HG03025 (cell line): ENCODE results near the gene HTN3.
"Not testable (repeated sequence)": the region's sequence is repeated elsewhere in the genome, so short reads cannot be mapped to it uniquely, and the experiment has no call there.

Source experiments
- ATAC-seq: cut with Tn5 transposase; IDR thresholded peaks from one replicate; pipeline ENCODE4 v1.9.1; 2021; ENCODE audit warnings: mild to moderate bottlenecking, moderate library complexity; ENCODE audit not compliant: unreplicated experiment, low FRiP score

HTN3 gene

GRCh38 chr4:70028159-70028558, at the start of gene HTN3:
HTN3 (plus strand) TSS chr4:70028459; CDS start chr4:70030741, 2,282 bp downstream.
- ATAC-seq, result not testable (repeated sequence)

DNA sequence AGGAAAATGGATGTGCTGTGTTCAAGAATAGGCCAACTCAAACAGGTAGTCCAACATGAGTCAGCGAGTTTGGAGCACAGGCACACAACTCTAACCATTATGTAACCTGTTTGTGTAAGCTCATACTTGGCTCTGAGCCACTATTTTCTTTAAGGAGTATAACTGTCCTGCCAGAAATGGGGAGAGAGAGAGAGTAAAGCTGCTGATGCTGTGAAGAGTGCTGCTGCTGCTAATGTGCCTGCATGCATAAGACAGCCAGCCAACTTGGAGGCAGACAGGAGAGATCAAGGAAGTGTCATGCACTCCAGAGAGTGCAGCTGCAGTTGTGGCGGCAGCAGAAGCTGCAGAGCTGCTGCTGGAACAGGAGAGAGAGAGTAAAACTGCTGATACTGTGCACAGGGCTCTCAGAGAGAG, 44.2 kb upstream of the HTN3 start:
- no peak for ATAC-seq

DNA sequence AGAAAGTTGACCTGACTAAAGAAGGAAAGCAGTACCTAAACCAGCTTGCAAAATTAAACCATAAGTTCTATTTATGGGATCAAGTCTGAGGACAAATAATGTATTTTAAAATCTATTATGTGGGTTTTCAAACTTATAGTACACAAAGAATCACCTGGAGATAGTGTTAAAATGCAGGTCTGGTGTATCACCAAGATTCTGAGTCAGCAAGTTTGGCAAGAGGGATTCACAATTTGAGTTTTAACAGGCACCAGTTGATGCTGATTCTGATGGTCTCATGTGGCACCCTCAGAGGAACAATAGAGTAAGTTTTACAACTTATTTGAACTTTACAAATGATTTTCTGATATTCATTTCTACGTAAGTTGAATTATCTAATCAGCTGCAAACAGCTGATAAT, 41.6 kb upstream of the HTN3 start:
- no peak for ATAC-seq

DNA sequence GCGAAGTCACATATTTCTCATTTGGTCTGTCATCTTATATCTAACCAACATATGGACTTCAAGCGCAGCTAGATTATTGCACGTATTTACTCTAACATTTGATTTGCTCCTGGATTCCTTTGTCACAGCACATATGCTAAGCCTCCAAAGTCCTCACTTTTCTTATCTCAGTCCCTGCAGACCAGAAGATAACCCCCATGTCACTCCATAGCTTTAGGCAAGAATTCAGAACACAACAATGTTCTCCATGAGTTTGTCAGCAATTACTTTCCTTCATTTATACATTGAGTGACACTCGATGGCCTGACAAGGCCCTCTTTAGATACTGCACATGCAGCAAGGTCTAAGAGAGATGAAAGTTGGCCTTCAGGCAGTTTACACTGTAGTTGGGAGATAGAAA, 37.2 kb upstream of the HTN3 start:
- ATAC-seq, result no peak

DNA sequence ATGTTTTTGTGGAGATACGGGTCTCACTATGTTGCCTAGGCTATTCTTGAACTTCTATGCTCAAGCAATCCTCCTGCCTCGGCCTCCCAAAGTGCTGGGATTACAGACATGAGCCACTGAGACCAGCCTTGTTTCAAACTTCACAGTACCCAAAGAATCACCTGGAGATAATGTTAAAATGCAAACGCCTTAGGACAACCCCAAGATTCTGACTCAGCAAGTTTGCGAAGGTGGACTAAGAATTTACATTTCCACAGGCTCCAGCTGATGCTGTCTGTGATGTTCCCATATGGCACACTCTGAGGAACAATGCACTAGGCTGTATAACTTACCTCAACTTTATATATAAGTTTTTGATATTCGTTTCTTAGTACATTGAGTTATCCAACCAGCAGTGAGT, 33.5 kb upstream of the HTN3 start:
- ATAC-seq, result no peak

DNA sequence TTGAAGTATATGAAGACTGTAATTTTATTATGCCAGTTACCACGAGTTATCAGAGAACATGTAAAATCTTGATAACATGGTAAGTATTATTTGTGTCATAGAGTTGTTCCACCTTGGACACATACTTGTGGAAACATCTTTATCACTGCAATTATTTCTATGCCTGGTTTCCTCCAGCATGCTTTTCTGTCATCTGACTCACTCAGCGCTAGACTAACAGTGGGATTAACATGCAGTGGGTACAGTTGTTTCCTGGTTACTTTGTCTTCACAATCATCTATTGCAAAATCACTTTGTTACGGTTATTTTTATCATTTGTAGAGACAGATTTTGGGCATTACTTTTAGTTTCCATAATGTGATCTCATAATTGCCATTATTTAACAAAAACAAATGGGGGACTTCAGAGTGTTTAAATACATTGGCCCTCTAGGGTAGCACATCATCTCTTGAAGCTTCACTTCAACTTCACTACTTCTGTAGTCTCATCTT, 32.7 kb upstream of the HTN3 start, which contains the start of gene STATH:
STATH (plus strand) TSS at position 441 of the 491 bp plus-strand sequence. CDS start 2,472 bp downstream, outside the sequence.
- ATAC-seq, result no peak

- no peak for ATAC-seq
Observed at GRCh38 chr4:69999420-69999819, 28.8 kb upstream of the HTN3 start.

- no peak for ATAC-seq
Observed at GRCh38 chr4:70000711-70001110, 27.5 kb upstream of the HTN3 start.

- no peak for ATAC-seq
Observed at GRCh38 chr4:70002507-70002906, 25.8 kb upstream of the HTN3 start.

DNA sequence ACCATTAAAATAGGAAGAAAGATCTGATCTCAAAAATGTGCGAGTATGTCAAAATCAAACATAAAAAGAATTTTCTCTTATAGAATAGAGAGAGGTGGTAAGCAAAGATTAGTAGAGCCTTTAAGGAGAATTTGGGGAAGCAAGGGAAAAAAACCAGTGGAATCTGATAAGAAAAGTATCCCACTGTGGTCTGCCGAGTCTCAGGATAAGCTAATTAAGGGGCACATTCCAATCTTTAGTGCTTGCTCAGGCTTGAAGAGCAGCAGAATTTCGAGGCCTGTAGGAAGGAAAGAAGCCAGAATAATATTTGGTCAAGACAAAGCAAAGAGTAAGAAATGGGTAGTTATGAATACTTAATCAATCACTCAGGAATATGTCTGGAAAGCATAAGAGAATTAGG, 19.5 kb upstream of the HTN3 start:
- ATAC-seq, result no peak

DNA sequence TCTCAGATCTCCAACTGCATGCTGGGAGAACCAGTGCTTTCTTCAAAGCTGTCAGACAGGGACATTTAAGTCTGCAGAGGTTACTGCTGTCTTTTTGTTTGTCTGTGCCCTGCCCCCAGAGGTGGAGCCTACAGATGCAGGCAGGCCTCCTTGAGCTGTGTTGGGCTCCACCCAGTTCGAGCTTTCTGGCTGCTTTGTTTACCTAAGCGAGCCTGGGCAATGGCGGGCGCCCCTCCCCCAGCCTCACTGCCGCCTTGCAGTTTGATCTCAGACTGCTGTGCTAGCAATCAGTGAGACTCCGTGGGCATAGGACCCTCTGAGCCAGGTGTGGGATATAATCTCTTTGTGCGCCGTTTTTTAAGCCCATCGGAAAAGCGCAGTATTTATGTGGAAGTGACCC, 9.3 kb upstream of the HTN3 start:
- not testable (repeated sequence) for ATAC-seq

- ATAC-seq, result no peak
Observed at GRCh38 chr4:70023218-70023617, 5.0 kb upstream of the HTN3 start.

GRCh38 chr4:70027011-70027410, 1.2 kb upstream of the HTN3 start:
- ATAC-seq, result no peak

DNA sequence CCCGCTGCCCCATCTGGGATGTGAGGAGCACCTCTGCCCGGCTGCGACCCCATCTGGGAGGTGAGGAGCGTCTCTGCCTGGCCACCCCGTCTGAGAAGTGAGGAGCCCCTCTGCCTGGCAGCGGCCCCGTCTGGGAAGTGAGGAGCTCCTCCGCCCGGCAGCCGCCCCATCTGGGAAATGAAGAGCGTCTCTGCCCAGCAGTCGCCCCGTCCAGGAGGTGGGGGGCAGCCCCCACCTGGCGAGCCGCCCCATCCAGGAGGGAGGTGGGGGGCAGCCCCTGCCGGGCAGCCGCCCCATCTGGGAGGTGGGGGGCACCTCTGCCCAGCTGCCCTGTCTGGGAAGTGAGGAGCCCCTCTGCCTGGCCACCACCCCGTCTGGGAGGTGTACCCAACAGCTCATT, 9.3 kb downstream of the HTN3 start:
- not testable (repeated sequence) for ATAC-seq

GRCh38 chr4:70039928-70040327, 11.7 kb downstream of the HTN3 start:
- not testable (repeated sequence) for ATAC-seq

DNA sequence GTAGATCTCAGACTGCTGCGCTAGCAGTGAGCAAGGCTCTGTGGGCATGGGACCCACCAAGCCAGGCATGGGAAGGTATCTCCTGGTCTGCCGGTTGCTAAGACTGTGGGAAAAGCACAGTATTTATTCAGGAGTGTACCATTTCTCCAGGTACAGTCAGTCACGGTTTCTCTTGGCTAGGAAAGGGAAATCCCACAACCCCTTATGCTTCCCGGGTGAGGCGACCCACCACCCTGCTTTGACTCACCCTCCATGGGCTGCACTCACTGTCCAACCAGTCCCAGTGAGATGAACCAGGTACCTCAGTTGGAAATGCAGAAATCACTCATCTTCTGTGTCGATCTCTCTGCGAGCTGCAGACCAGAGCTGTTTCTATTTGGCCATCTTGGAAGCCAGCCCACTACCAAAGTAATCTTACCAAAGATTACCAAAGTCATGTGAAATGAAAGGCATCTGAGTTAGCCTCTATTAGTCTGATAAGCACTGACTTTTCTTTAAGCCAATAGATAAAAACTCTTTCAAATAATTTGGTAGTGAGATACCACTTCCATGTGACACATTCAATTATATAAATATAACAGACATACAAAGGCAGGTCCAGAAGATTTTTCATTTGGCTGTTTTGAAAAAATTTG, 13.5 kb downstream of the HTN3 start:
- no peak for ATAC-seq

GRCh38 chr4:70050138-70050537, 21.9 kb downstream of the HTN3 start, which contains the start of gene HTN1:
HTN1 (plus strand) TSS chr4:70050438; CDS start chr4:70053077, 2,639 bp downstream.
- ATAC-seq, result not testable (repeated sequence)

DNA sequence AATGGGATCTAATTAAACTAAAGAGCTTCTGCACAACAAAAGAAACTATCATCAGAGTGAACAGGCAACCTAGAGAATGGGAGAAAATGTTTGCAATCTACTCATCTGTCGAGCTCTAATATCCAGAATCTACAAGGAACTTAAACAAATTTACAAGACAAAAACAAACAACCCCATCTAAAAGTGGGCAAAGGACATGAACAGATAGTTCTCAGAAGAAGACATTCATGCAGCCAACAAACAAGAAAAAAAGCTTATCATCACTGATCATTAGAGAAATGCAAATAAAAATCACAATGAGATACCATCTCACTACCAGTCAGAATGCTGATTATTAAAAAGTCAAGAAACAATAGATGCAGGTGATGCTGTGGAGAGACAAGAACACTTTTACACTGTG, 28.3 kb downstream of the HTN3 start:
- ATAC-seq, result not testable (repeated sequence)

- ATAC-seq, result no peak
Observed at GRCh38 chr4:70057651-70058050, 29.4 kb downstream of the HTN3 start.

DNA sequence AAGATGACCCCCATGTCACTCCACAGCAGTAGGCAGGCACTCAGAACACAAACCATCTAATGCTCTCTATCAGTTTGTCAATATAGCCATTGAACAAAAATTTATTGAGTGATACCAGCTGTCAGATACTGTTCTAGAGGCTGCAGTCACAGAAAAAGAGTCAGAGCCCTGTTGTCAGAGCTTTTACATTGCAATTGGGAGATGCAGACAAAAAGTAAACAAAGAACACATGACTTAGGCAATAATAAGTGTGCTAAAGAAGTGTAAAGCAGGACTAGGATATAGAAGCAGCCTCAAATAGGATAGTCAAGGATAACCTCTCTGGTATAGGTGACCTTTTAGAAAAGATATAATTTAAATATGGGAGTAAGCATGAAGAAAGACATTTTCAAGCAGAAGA, 30.9 kb downstream of the HTN3 start:
- ATAC-seq, result no peak

DNA sequence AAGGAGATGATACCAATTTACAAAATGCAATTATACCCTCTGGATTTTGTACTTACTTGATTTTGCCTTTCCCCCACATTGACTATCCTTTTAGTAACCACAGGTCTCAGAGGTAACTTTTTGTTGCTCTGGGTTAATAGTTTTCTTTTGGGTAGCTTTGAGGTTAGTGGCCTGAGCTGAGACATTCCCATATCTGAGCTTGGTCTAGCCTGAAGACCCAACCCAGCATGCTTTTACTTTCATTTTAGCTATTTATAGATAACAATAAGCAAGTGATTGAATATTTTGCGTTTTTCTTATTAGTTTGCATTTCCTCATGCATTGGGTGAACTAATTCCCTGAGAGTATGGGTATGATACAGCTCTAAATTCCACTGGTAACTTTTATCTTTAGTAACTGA, 33.7 kb downstream of the HTN3 start:
- peak; percentile 45 for ATAC-seq

- no peak for ATAC-seq
Observed at GRCh38 chr4:70080205-70080604, 51.9 kb downstream of the HTN3 start.
